ENCODE results near the gene COL8A2. TPM values are rescaled to one million over a fixed set of nuclear protein-coding genes. Genes with fewer than 3 reads are reported as not detected.

The COL8A2 gene
- total RNA-seq, 1 experiment from 2014 or later, result 2.2 TPM

GRCh38 chr1:36067871-36068270, 57.2 kb downstream of the COL8A2 start:
- DNase-seq (ENCODE audit: low read depth), result no peak

GRCh38 chr1:36062315-36062714, 62.7 kb downstream of the COL8A2 start:
- DNase-seq (ENCODE audit: low read depth), result no peak

DNA sequence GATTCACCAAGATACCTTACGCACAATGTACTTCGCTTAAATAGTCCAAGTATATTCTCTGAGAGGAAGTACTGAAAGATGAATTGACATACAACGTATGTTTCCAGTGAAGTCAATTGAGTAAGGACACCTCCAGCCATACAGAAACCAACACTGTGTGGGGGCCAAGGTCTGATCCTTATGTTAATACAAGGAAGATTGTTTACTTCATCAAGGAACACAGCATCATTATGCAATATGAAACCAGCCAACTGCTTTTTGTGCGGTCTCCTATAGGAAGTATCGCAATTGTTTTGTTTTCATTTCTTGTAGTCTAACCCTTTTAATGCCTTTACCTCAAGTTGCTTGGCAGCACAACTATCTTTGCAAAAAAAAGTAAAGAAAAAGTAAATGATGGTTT, 69.3 kb downstream of the COL8A2 start:
- DNase-seq (ENCODE audit: low read depth), result no peak

DNA sequence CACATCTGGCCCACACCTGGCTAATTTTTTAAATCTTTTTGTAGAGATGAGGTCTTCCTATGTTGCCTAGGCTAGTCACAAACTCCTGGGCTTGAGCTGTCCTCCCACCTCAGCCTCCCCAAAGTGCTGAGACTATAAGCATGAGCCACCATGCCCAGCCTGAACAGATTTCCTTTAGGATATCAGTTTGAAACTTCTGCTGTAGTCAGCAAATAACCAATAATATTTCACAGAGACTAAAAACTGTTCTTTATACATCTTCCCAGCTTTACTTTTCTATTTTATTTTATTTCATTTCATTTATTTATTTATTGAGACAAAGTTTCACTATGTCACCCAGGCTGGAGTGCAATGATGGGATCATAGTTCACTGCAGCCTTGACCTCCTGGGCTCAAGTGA, 71.0 kb downstream of the COL8A2 start:
- no peak for DNase-seq (ENCODE audit: low read depth)

DNA sequence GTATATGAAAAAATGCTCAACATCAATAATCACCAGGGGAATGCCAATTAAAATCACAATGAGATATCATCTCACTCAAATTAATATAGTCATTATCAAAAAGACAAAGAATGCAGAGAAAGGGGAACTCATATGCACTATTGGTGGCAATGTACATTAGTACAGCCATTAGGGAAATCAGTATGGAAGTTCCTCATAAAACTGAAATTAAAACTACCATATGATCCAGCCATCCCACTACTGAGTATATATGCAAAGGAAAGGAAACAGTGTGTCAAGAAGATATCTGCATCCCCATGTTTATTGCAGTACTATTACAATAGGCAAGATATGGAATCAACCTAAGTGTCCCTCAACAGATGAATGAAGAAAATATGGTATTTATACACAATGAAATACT, 73.2 kb downstream of the COL8A2 start:
- no peak for DNase-seq (ENCODE audit: low read depth)

Other genes with a start within 250 kb of the COL8A2 start
- 7.5 and 7.9 TPM in 2 replicates for gene AGO1, start 242.0 kb downstream of the COL8A2 start, total RNA-seq (2014; rRNA removed; shearing (Covaris generic))
- gene AGO3, start 194.1 kb downstream of the COL8A2 start, total RNA-seq (2014; rRNA removed; shearing (Covaris generic)), result 18.4 and 43.9 TPM in 2 replicates
- gene TEKT2, start 41.1 kb downstream of the COL8A2 start, total RNA-seq (2014; rRNA removed; shearing (Covaris generic)), result not detected in 2 replicates
- gene ADPRS, start 36.3 kb downstream of the COL8A2 start, total RNA-seq (2014; rRNA removed; shearing (Covaris generic)), result 116 and 118 TPM in 2 replicates
- gene TRAPPC3, start 24.3 kb upstream of the COL8A2 start, total RNA-seq (2014; rRNA removed; shearing (Covaris generic)), result 129 and 141 TPM in 2 replicates
- gene MAP7D1, start 30.9 kb upstream of the COL8A2 start, total RNA-seq (2014; rRNA removed; shearing (Covaris generic)), result 183 and 236 TPM in 2 replicates
- gene THRAP3, start 99.2 kb upstream of the COL8A2 start, total RNA-seq (2014; rRNA removed; shearing (Covaris generic)), result 57.4 and 76.3 TPM in 2 replicates
- gene SH3D21, start 181.1 kb upstream of the COL8A2 start, total RNA-seq (2014; rRNA removed; shearing (Covaris generic)), result 0.89 and 1.1 TPM in 2 replicates
- 28.1 and 44.1 TPM in 2 replicates for gene EVA1B, start 198.4 kb upstream of the COL8A2 start, total RNA-seq (2014; rRNA removed; shearing (Covaris generic))